Left lung (tissue), 10 donors: Measurements from ENCODE around the gene MGMT. TPM values are rescaled to one million over a fixed set of nuclear protein-coding genes. Genes with fewer than 3 reads are reported as not detected.

Source experiments
- ATAC-seq: fragments of 200-7000 bp; cut with Tn5 transposase; one replicate; pipeline ENCODE4 v1.9.1; 2020; ENCODE audit warnings: moderate library complexity
- DNase-seq, 4 donors: peaks; one replicate each; pipeline ENCODE4 v3.0.0-alpha.2; 2013 to 2020
- H3K27ac ChIP-seq, 2 donors: fragments of 200-600 bp; sonication (generic) in 1 of 2; one replicate each; pipeline versions ENCODE4 v1.5.0 to v1.8.0; 2020 to 2021
- H3K27me3 ChIP-seq, 2 donors: fragments of 200-600 bp; sonication (generic) in 1 of 2; one replicate each; pipeline versions ENCODE4 v1.5.0 to v1.8.0; 2020 to 2021
- H3K36me3 ChIP-seq, 2 donors: fragments of 200-600 bp; sonication (generic) in 1 of 2; one replicate each; pipeline versions ENCODE4 v1.5.0 to v1.8.0; 2020 to 2021
- H3K4me1 ChIP-seq, 2 donors: fragments of 200-600 bp; one replicate each; pipeline ENCODE4 v1.8.0; 2021
- H3K4me3 ChIP-seq, 2 donors: fragments of 200-600 bp; sonication (generic) in 1 of 2; one replicate each; pipeline versions ENCODE4 v1.5.0 to v1.8.0; 2020 to 2021; ENCODE audit warnings: mild to moderate bottlenecking in 1 of 2
- H3K9me3 ChIP-seq, 2 donors: fragments of 200-600 bp; sonication (generic) in 1 of 2; one replicate each; pipeline versions ENCODE4 v1.5.0 to v1.8.0; 2020 to 2021
- intact Hi-C, 2 donors: fragments of 100-400 bp; cut with DNase I; formaldehyde crosslinking; loops; one replicate each; pipeline versions ENCODE4 v1.11.2 to v1.14.2; 2022
- polyA plus RNA-seq, 6 donors: library from polyadenylated mRNA; unstranded; fragments of 120-200 nt; gene quantifications; one replicate each; pipeline ENCODE4 v1.2.1, GENCODE V29; 2013; ENCODE audit not compliant: insufficient read length in 6 of 6
- total RNA-seq, 2 donors: library from RNA; stranded (reverse); fragmentation: NEBNext Ultra II Directional; extraction: Animal tissue kit (Norgen Biotek cat#: 25700); gene quantifications; one replicate each; pipeline ENCODE4 v1.2.1, GENCODE V29; 2021
- TF ChIP-seq, protein P1 (sequence below), 2 donors: fragments of 200-600 bp; sonication (generic) in 1 of 2; IDR thresholded peaks; one replicate each; pipeline versions ENCODE4 v1.5.0 to v1.8.0; 2021; ENCODE audit warnings: antibody characterized with exemption in 2 of 2
- donor health status: DM: no; HTN: yes; CAD: no.
- donor health status: DM: no; HTN: no; CAD: no.

Gene MGMT
- total and polyA plus RNA-seq, 8 donors, result 13.1 to 25.5 (median 17.0) TPM

DNA sequence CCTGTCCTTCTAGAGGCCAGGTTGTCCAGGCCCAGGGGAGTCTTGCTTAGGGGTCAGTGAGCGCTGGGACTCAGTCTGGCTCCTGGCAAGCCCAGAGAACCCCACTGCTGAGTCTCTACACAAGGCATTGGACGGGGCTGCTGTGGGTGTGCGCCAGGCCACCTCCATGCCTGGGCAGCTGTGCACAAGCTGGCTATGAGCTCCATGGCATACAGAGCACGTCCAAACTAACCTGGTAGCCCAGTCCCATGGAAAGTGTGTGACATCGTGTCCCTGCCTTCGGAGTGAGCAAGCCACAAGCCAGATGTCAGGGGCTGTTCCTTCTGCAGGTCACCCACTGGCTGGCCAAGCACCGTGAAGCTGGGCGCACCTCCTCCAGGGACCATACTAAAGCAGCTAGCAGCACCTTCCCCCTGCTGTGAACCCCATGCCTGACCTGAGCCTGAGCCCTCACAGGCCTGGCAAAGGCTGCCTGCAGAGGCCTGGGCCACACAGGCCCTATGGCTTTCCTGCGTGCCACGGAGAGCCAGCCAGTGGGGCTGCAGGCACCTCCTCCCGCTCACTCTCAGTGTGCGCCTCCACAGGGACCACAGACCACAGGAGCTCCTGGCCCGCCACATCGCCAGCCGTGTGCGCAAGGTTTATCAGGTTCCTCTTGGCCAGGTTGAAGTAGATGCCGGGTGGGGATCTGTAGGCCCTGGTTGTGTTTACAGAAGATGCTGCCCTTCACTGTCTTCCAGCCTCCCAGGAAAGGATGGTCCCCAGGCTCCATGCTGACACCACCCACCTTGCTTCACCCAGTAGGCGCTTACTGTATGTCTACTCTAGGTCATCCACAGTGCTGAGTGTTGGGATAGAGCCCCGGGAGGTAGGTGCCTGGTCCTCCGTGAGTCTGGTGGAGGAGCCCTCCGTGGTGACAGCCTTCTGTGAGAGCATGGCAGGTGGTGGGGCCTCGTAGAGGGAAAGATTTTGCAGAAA lies 277.4 kb downstream of the MGMT start:
- TF ChIP-seq, protein P1, sequence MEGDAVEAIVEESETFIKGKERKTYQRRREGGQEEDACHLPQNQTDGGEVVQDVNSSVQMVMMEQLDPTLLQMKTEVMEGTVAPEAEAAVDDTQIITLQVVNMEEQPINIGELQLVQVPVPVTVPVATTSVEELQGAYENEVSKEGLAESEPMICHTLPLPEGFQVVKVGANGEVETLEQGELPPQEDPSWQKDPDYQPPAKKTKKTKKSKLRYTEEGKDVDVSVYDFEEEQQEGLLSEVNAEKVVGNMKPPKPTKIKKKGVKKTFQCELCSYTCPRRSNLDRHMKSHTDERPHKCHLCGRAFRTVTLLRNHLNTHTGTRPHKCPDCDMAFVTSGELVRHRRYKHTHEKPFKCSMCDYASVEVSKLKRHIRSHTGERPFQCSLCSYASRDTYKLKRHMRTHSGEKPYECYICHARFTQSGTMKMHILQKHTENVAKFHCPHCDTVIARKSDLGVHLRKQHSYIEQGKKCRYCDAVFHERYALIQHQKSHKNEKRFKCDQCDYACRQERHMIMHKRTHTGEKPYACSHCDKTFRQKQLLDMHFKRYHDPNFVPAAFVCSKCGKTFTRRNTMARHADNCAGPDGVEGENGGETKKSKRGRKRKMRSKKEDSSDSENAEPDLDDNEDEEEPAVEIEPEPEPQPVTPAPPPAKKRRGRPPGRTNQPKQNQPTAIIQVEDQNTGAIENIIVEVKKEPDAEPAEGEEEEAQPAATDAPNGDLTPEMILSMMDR (IDR thresholded peaks at IDR 0.05), result no peak
- DNase-seq, result peak in 1 of 4 donors; percentile 20
- ATAC-seq, result no peak
- Histone ChIP-seq H3K27ac (no peak overlapping the region), H3K4me1 (no peaks in the 10 kb centered on the region), H3K9me3 (peaks cover 0 to 25% of the 10 kb centered on the region in 2 donors), H3K36me3 (no peaks in the 10 kb centered on the region), H3K4me3 (no peak overlapping the region), H3K27me3 (no peaks in the 10 kb centered on the region)
- intact Hi-C loops, result no loop called here

DNA sequence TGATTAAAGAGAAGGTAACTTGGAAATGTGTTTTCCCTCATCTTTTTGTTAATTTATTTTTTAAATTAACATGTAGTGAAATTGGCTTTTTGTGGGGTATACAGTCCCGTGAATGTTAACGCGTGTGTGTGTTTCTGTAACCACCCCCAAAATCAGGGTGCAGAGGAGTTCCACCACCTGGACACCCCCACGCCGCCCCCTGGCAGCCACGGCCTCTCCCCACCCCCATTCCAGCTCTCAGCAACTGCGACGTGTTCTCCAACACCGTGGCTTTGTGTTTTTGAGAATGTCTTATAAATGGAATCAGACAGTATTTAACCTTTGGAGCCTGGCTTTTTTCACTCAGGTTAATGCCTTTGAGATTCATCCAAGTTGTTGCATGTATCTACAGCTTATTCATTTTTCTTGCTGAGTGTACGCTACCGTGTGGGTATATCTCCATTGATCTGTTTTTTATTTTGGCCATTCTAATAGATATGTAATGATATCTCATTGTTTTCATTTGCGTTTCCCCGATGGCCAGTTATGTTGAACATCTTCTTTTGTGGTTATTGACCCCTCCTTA lies 278.2 kb downstream of the MGMT start:
- no peak overlapping the region for H3K27ac ChIP-seq
- peaks cover 0 to 33% of the 10 kb centered on the region in 2 donors for H3K9me3 ChIP-seq
- H3K27me3 ChIP-seq, result no peaks in the 10 kb centered on the region
- H3K36me3 ChIP-seq, result no peaks in the 10 kb centered on the region
- no peak for ATAC-seq
- H3K4me1 ChIP-seq, result no peaks in the 10 kb centered on the region
- intact Hi-C loops, result no loop called here
- no peak overlapping the region for H3K4me3 ChIP-seq
- peak in 1 of 4 donors; percentile 14 for DNase-seq
- TF ChIP-seq, protein P1 (IDR thresholded peaks at IDR 0.05), result no peak

DNA sequence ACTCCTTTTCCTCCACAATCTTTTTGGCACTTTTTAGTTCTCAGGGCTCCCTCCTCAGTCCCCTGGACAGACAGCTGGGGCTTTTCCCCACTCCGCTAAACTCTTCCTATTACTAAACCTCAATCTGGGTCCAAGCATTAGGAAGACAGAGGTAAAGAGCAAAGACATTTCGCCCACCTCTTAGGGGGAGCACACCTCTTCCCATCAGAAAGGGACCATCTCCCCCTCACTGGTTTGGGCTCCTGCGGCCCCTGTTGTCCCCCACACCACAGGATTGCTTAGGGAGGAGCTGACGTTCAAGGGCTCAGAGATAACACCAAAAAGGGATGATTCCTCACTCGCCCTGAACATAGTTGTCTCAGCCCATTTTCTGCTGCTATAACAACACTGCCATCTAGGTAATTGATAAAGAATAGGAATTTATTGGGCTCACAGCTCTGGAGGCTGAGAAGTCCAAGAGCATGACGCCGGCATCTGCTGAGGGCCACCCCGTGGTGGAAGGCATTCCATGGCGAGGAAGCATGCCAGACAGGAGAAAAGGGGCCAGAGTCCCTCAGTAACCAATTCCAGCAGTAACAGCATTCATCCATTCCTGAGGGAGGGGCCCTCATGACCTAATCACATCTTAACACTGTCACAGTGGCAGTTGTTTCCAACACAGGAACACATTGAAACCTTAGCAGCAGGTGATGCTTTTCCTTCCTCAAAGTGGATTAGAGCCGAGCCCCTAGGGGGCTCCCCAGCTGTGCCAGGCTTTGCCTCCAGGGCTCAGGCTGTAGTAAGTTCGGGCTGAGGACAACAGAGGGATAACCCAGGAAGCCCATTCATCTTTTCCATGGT lies 287.4 kb downstream of the MGMT start:
- peaks cover 0 to 41% of the 10 kb centered on the region in 2 donors for H3K9me3 ChIP-seq
- no peak overlapping the region for H3K27ac ChIP-seq
- peaks cover 0 to 7% of the 10 kb centered on the region in 2 donors for H3K4me1 ChIP-seq
- no peaks in the 10 kb centered on the region for H3K27me3 ChIP-seq
- H3K4me3 ChIP-seq, result no peak overlapping the region
- TF ChIP-seq, protein P1 (IDR thresholded peaks at IDR 0.05), result no peak
- no peak for ATAC-seq
- peaks cover 0 to 3% of the 10 kb centered on the region in 2 donors for H3K36me3 ChIP-seq
- intact Hi-C loops, result no loop called here
- peak in 1 of 4 donors; percentile 4 for DNase-seq

DNA sequence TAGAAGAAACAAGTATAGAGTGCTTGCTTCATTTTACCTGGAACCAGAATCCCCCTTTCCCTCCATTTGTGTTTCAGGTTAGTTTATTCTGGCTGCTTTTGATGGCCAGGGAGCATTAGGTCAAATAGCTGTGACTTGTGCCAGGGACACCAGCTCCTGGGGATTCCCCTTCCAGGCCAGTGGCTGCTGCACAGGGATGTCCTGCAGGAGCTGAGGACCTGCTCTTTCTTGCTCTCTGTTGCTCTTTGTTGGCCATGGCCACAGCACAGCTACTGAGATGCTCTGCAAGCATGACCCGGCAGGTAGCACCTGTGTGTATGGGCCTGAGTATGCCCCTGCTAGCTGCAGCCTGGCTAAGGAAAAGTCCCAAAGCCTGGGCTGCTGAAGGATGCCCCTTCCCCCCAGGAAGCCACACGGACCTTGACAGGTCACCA lies 288.1 kb downstream of the MGMT start:
- Histone ChIP-seq H3K36me3 (peaks cover 0 to 11% of the 10 kb centered on the region in 2 donors), H3K9me3 (peaks cover 0 to 34% of the 10 kb centered on the region in 2 donors), H3K27me3 (no peaks in the 10 kb centered on the region), H3K4me1 (peaks cover 0 to 7% of the 10 kb centered on the region in 2 donors), H3K4me3 (no peak overlapping the region), H3K27ac (no peak overlapping the region)
- TF ChIP-seq, protein P1 (IDR thresholded peaks at IDR 0.05), result no peak
- DNase-seq (peak in 2 of 4 donors; percentile 23 to 24), ATAC-seq (no peak)
- intact Hi-C loops, result no loop called here
